Upper lobe of left lung (tissue), 4 donors: ENCODE data around the gene CATSPERZ.

Experiments
- CTCF ChIP-seq, 6 experiments: fragments of 450-650 bp in 4 of 6; fragments of 200-600 bp in 2 of 6; sonication (generic) in 2 of 6; IDR thresholded peaks; one replicate each; pipeline ENCODE4 v1.5.1; 2016 to 2019; ENCODE audit warnings: antibody characterized with exemption in 6 of 6
- EP300 ChIP-seq, 4 donors: sonication (generic); formaldehyde crosslinking; IDR thresholded peaks; one replicate each; pipeline ENCODE4 v1.5.1; 2017; ENCODE audit warnings: antibody characterized with exemption in 4 of 4, control low read depth in 2 of 4

- TF ChIP-seq CTCF (IDR thresholded peaks at IDR 0.05) (no peak), EP300 (IDR thresholded peaks at IDR 0.05) (no peak)
Observed at GRCh38 chr11:64285885-64286800, 14.0 kb upstream of the CATSPERZ start.
